HG02884 (cell line): ENCODE data around the gene GALNT14.

Experiments used
- ATAC-seq: cut with Tn5 transposase; IDR thresholded peaks from one replicate; pipeline ENCODE4 v1.9.1; 2021; ENCODE audit warnings: mild to moderate bottlenecking, moderate library complexity; ENCODE audit not compliant: unreplicated experiment

GALNT14 gene

GRCh38 chr2:31018280-31018679, 120.0 kb downstream of the GALNT14 start:
- ATAC-seq: no peak

GRCh38 chr2:31016648-31017047, 121.6 kb downstream of the GALNT14 start:
- ATAC-seq: no peak

DNA sequence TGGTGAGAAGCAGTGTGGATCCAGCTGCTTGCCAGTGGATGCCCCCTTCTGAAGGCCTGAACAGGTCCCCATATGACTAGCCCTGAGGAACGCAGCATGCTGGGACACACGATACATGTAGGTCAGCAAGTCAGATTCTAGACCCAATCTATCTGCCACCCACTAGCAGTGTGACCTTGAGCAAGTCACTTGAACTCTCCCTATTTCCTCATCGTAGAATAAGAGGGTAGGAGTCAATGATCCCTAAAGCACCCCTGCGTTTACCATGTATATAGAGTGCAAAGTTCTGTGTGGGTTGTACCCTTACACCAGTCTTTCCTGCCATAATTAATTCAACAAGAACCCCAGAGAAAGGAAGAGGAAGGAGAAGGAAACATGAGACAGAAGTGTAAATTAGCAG, 123.7 kb downstream of the GALNT14 start:
- no peak for ATAC-seq

DNA sequence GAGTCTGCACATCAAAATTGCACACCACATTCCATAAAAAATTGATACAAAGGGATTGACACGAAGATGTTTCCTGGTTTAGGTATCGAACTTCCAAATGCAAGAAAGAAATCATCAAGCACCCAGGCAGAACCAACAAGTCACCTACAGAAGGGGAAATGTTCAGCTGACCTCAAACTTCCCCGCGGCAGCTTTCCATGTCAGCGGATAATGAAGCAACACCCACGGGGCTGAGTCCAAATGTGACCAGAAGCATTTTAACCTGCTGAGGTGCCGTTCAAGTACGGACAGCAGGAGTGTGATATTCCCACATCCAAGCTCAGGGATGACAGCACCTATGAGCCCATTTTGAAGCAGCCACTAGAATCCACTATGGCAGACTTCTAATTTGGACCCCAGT, 124.9 kb downstream of the GALNT14 start:
- no peak for ATAC-seq

- ATAC-seq: no peak
These were observed 125.8 kb downstream of the GALNT14 start for GRCh38 chr2:31012406-31012805.

DNA sequence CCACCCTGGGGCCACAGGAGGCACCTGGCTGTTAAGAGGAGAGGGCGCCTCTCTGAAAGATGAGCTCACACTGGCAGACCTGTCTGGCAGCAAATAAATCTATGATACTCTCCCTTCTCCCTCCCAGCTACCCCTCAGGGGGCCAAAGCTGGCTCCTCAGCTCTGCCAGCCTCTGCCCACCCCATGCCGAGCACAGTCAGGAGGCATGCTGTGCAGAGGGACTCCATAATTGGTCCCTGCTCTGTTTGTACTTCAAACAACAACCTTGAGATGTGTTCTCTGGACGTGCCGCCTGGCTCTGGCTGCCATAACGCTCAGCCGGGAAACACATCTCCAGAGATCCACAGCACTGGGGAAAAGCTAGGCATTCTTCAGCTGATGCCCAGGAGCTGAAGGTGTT, 126.7 kb downstream of the GALNT14 start:
- ATAC-seq: no peak

DNA sequence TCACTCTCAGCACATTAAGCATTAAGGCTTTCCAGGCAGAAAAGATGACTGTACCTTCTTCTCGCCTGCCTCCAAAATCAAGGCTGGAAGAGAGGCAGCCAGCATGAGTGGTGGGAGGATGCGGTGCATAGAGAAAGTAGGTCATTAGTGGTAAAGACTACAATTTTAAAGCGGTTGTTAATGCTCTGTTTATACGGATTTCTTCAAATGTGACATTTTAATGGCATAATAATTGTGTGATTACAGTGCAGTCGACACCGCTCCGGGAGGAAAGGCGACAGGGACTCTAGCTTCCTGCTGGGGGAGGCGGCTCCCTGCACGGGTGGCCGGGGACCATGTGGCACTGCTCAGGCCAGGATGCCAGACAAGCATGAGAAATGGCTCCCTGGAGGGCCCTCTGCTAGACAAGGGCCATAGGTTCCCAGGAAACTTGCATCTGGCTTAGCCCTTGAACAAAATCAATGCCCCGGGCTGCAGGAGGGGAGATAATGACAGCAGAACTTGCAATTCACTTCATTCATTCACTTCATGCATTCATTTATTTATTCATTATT, 129.6 kb downstream of the GALNT14 start:
- ATAC-seq: no peak

DNA sequence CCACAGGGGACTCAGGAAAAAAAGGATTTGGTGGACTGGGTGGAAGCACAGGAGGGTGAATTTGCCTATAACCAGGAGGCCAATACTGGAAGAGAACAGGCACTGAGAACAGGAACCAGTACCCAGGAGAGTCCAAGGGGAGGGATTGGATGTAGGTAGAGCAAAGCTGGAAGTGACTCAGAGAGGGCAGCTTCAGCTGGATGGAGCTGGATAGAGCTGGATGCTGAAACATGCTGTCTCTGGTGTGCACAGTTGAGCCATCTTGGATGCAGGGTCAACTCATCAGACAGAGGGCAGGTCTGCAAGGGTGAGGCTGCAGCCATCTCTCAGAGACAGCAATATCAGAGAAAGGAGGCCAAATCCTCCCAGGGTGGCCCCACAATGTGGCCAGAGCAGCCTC, 134.0 kb downstream of the GALNT14 start:
- no peak for ATAC-seq

DNA sequence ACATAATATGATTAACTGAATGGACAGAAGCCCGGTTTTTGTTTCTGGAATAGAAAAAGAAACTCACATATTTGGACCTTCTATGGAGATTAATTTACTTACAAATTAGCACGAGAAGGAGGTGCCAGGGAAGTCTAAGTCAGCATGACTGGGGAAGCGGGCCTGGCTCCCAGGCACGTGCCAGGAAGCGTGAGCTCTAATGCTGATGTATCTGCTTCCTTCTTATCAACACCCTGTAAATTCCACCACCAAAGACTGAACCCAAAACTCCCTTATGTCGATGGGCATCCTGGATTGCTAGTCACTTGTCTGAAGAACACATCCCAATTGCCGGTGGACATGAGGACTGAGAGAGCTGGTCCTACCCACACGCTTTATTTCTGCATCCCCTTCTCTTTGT, 134.5 kb downstream of the GALNT14 start:
- ATAC-seq: no peak

- ATAC-seq: no peak
These were observed 135.6 kb downstream of the GALNT14 start for GRCh38 chr2:31002537-31003150.

DNA sequence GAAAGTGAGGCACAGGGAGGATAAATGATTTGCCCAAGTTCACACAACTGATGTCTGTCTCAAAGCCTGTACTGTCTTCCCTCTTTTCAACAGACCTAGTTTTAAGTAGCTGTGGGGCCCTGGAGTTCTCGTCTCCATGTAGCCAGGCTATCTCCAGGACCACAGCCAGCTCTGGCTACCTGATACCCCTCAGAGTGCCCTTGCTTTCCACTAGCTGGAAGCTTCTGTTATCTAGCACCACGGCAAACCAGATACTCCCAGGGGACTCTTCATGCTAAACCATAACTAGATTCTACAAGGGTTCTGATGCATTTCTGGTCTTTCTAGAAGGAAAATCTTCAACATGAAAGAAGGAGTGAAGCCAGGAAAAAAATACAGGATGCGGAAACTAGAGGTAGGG, 137.3 kb downstream of the GALNT14 start:
- no peak for ATAC-seq

DNA sequence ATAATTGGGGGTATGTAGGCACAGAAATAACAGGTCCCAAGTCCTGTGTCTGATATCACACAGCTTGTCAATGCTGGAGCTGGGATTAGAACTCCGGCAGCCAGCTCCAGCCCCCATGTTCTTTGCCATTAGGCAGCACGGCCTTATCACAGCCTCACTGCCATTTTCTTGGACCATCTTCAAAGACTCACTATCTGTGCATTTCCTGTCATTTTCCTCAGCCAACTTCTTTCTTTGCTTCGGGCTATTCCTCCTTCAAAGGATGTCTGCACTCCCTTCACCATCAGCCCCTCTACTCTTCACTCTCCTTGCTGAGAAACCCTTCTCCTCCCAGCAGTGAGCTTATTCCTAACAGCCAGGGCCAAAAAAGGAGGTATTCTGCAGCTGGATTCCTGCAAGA, 139.6 kb downstream of the GALNT14 start:
- no peak for ATAC-seq

GRCh38 chr2:30997979-30998378, 140.3 kb downstream of the GALNT14 start:
- ATAC-seq: no peak

GRCh38 chr2:30994227-30995056, 143.8 kb downstream of the GALNT14 start:
- ATAC-seq: no peak

- ATAC-seq: no peak
These were observed 145.5 kb downstream of the GALNT14 start for GRCh38 chr2:30992781-30993180.

DNA sequence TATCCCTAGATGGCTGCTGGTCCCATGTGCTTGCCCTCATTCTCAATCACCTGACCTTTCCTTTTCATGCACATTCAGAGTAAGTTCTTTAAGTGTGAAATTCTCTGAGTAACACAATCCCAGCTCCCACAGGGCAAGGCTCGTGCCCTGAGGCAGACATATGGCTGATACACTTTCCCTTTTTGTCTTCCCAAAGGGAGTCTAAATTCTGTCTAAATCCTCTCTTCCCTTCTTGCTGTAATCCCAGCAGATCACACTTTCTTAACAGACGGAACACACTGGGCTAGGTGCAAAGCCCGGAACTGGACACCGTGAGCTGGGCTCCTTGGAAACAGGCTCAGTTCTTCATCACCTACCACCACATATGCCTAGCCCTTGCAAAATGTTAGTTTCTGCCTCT, 147.6 kb downstream of the GALNT14 start:
- ATAC-seq: no peak

GRCh38 chr2:30990176-30990575, 148.1 kb downstream of the GALNT14 start:
- ATAC-seq: no peak

DNA sequence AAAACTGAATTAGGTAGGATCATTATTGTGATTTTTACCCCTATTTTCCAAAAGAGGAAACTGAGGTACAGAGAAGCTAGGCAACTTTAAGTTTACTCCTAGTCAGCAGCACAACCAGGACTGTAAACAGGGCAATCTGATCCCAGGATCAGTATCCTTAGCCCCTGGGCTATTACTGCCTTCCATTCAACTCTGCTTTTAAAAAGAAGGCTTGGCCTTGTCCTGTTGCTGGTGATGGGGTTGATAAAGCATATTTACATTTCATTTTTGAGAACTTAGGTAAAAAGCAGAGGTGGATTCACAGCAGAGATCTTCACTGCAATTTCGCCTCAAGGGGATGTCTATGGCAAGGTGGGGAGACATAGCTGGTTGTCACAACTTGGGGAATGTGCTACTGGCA, 148.5 kb downstream of the GALNT14 start:
- no peak for ATAC-seq

- ATAC-seq: no peak
These were observed 150.7 kb downstream of the GALNT14 start for GRCh38 chr2:30987566-30987965.

GRCh38 chr2:30986231-30986580, 152.0 kb downstream of the GALNT14 start:
- ATAC-seq: no peak

GRCh38 chr2:30985493-30986230, 152.6 kb downstream of the GALNT14 start:
- no peak for ATAC-seq

GRCh38 chr2:30984148-30984547, 154.1 kb downstream of the GALNT14 start:
- no peak for ATAC-seq
